ENCODE results near the gene PAEP.
"Not testable (repeated sequence)": the region's sequence is repeated elsewhere in the genome, so short reads cannot be mapped to it uniquely, and the experiment has no call there.

Gene PAEP

DNA sequence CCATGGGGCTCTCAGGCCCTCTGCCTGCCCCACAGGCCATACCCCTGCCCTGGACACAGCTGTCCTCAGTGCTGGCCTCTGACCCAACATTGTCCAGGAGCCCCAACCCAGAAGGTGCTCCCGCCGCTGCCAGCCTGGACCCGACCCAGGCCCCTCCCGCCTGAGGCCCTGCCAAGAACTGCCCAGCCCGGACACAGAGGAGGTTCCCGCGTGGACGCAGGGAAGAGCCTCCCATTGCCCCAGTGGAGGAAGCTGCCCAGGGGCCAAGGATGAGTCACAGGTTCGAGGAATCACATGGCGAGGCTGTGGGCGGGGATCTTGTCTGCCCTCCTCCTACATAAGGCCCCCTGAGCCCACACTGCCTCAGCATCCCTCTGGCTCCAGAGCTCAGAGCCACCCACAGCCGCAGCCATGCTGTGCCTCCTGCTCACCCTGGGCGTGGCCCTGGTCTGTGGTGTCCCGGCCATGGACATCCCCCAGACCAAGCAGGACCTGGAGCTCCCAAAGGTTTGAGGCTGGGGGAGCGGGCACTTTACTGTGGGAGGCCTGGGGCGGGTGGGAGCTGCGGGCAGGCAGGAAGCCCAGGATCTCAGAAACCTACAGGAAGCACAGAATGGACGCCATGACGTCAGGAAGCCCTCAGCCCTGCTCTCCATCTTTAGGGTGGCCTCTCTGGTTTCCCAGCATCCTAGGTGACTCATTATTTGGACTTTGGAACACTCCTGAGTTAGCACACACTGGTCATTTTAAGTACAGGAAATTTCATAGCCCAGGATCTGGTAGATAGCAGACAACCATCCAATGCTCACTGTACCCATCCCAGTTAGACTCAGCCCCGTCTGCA lies at the start of gene PAEP:
PAEP (plus strand) TSS at position 366 of the 844 bp plus-strand sequence.
- no peak for DNase-seq (ENCODE audit: low read depth in 3 of 3, low spot score in 1 of 3)

GRCh38 chr9:135512241-135512603 lies 49.3 kb upstream of the PAEP start:
- DNase-seq (ENCODE audit: low read depth in 3 of 3, low spot score in 1 of 3) = no peak

GRCh38 chr9:135512904-135513303 lies 48.7 kb upstream of the PAEP start:
- DNase-seq (ENCODE audit: low read depth in 3 of 3, low spot score in 1 of 3) = no peak

DNA sequence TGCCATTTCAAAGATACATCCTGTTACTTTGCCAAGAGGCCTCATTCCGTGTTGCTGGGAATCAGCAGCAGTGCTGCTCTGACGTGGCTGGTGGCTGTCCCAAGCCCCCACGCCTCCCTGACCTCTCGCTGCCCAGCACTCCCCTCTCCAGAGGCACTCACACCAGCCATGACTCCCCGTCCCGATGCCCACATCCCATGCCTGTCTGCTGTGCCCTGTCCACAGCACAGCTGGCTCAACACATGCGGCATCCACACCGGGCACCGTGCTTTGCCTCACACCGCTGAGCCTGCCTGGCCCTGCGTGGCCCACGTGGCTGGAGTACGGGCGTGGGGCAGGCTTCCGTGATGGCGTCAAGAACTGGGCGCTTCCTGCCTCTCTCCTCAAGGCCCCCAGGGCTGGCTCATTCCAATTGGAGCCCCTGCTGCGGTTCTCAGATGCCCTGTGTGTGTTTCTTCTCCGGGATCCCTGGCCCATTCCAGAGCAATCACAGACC lies 48.2 kb upstream of the PAEP start:
- no peak for DNase-seq (ENCODE audit: low read depth in 3 of 3, low spot score in 1 of 3)

DNA sequence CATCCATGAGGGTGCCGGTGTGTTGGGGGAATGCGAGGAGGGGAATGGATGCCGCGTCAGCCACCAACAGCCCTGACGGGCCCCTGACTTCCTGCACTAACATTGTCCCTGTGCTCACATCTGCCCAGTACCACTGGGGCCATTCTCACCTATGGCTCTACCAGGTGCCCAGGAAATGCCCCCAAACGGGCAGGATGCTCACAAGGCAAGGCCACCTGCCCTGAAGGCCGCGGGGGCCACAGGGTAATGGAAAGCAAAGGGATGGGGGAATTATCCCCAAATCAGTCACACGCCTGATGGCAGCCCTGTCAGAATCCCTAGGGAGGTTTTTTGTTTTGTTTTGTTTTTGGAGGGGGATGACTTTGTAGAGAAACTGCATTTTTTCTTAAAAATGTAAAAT lies 47.6 kb upstream of the PAEP start:
- not testable (repeated sequence) for DNase-seq (ENCODE audit: low read depth in 3 of 3, low spot score in 1 of 3)

DNA sequence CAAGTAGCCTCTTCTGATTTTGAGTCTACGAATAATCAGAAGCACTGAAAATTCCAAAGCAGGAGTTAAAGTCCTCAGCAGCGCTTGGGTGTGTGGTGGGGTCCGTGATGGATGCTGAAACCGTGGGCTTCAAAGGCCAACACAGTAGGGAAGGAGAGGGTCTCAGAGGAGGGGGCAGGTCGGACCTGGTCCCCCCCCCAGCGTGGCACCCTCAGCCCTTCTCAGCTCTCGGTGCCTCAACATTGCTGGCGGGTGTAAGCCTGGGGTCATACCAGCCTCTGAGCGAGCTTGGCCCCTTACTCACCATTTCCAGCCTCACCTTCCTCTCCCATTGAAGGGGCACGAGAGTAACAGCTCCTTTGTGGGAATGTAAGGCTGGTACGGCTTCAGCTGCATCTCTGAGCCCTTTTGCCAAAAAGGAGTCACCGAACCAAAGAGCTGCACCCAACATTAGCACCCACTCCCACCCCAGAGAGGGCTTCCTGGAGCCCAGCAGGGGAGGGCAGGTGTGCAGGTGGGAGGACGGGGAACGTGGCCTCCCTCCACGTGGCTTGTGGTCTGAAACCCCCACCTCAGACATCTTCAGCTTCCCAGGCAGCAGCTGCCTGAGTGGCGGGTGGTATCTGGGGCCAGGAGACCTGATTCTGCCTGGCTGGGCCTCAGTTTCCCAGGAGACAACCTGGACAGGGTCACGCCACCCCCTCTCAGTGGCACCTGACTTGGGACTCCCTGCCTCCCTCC lies 47.0 kb upstream of the PAEP start:
- DNase-seq (ENCODE audit: low read depth in 3 of 3, low spot score in 1 of 3) = no peak

DNA sequence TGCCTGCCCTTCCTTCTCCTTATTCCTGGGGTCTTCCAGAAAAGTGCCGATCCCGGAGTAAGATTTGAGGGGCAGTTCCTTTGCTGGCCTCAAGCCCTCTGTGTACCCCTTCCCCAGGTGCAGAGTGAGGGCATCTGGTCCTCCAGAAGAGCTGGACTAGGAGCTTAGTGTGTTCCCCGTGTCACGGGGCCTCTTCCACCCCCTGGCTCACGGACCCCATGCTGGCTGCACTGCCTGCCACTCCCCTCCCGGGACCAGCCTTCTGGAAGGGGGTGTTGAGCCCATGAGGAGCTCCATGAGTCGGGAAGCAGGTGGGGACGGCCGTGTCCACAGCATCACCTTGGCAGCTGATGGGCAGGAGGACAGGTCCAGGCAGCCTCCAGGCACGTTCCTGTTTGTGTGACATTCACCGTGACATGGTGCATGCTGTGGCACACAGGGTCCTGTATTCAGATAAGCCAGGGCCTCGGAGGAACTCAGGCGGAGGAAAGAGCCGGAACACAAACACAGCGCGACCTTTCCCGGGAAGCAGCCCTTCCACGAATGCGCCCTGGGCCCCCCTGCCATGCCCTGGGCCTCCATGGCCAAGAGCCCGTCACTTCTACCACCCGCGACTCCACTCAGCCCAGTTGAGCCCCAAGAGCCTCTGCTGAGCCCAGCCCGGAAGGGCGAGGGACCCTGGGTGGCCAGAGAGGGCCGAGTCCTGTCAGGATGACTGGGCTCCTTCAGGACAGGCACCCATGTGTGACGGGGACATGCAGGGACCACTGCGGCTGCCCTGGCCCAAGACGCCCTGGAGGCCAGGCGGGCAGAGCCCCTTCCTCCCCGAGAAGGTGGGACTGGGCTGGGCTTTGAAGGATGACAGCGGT lies 46.2 kb upstream of the PAEP start:
- no peak for DNase-seq (ENCODE audit: low read depth in 3 of 3, low spot score in 1 of 3)

- no peak for DNase-seq (ENCODE audit: low read depth in 3 of 3, low spot score in 1 of 3)
These were observed 45.3 kb upstream of the PAEP start for GRCh38 chr9:135516132-135516860.

DNA sequence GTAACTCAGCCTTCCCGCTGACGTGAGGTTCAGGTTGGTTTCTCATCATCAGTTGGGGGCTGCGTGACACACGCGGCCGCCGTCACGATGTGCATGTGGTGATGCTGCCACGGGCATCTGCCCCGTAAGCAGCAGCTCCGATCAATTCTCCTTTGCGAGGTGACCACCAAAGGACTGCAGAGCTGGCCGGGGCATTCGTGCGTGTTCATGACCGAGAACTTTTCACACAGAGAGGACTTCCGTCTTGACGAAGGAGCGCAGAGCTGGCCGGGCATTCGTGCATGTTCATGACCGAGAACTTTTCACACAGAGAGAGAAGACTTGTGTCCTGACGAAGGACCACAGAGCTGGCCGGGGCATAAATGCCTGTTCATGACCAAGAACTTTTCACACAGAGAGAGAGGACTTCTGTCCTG lies 44.1 kb upstream of the PAEP start:
- no peak for DNase-seq (ENCODE audit: low read depth in 3 of 3, low spot score in 1 of 3)

DNA sequence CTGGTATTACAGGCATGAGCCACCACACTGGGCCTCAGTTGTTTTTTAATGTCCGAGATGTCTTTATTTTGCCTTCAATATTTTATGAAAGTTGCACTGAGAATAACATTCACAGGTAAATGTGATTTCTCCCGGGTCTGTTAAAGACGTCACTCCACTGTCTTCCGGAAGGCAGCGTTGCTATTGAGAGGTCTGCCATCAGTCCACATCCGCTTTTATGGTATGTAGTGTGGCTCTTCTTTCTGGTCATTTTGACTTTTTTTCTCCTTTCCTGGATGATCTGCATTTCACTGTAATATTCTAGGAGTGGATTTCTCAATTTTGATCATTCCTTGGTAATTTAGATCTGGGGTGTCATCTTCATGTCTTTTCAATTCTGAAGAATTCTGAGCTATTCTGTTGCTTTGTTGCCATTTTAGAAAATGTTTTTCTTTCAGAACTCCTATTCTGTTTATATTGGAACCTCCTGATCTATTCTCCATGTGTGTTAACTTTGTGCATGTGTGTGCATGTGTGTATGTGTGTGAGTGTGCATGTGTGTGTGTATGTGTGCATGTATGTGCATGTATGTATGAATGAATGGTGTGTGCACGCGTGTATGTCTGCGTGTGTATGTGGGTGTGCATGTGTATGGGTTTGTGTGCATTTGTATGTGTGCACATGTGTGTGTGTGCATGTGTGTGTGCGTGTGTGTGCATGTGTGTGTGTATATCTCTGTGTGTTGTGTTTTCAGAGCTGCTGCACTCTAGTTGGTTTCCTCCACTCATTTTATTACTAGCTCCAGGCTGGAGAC lies 42.2 kb upstream of the PAEP start:
- no peak for DNase-seq (ENCODE audit: low read depth in 3 of 3, low spot score in 1 of 3)

DNA sequence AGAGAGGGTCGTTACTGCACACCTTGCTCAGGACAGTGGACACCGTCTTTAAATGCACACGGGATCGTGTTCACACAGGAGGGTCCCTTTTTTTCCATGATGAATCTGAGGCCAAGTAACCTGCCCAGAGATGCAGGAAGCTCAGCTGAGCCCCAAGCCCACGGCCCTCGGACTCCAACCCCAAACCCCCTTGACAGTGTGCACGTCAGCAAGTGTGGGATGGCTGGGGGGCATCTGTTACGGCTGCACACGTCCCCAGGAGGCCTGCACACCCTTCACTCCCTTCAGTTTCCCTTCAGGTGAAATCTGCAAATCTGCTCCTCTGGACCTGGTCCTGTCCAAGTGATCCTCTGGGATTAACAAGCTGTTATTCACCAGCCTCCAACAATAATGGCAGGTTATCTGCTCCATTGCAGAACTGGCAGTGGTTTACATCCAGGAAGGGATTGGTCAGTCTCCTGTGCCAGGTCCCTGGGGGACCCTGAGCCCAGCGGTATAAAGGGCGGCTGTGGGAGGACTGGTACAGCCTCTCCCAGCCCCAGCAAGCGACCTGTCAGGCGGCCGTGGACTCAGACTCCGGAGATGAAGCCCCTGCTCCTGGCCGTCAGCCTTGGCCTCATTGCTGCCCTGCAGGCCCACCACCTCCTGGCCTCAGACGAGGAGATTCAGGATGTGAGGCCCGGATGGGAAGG lies 40.5 kb upstream of the PAEP start, which contains the start of gene LCN1:
LCN1 (plus strand) TSS at position 525 of the 692 bp plus-strand sequence; CDS start at position 583, 58 bp downstream.
- no peak for DNase-seq (ENCODE audit: low read depth in 3 of 3, low spot score in 1 of 3)

DNA sequence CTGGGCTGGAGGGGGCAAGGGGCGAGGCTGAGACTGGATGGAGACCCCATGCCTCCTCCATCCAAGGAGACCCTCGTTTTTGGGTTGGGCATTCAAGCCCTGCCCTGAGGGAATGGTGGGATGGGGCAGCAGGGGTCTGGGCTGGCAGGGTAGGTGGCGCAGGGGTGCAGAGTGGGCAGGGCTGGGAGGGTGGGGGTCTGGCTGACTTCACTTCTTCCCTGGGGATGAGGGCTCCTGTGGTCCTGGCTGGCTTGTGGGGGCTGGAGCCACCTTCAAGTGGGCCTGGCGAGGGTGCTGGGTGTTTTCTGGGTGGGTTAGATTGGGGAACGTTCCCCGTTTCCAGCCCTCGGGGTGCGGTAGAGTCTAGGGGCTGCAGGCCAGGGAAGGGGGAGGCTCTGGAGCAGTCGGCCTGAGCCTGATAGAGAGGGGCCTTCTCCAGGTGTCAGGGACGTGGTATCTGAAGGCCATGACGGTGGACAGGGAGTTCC lies 39.9 kb upstream of the PAEP start:
- no peak for DNase-seq (ENCODE audit: low read depth in 3 of 3, low spot score in 1 of 3)

GRCh38 chr9:135522137-135522877 lies 39.2 kb upstream of the PAEP start:
- no peak for DNase-seq (ENCODE audit: low read depth in 3 of 3, low spot score in 1 of 3)

GRCh38 chr9:135522931-135523330 lies 38.6 kb upstream of the PAEP start:
- DNase-seq (ENCODE audit: low read depth in 3 of 3, low spot score in 1 of 3) = no peak

- no peak for DNase-seq (ENCODE audit: low read depth in 3 of 3, low spot score in 1 of 3)
These were observed 37.9 kb upstream of the PAEP start for GRCh38 chr9:135523521-135524129.

DNA sequence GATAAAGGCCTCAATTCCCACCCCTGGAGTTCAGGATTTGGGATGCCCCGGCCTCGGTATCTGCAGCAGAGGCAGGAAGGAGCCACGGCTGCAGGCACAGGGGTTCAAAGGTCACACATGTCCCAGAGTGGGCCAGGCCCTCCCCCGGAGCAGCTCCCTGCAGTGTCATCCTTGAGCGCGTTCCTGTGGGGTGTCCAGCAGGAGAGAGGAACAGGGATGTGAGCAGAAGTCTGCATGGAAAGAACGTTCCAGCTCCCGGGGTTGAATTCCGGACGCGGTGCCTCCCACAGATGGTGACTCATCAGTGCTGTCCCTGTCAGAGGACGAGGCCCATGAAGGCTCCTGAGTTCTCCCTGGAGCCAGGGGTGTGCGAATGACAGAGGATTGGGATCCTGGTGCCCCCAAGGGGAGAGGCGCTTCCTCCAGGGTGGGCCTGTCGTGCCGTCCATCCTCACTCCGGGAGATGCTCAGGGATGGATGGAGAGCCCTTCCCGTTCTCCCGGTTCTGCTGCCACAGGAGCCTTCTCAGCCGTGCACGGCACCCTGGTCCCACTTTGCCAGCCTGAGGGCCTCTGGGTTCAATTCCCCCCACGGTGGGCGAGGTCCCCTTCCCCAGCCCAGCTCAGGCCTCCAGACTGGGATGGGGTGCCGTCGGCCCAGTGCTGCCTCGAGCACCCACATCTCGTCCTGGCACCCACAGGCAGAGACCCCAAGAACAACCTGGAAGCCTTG lies 37.3 kb upstream of the PAEP start:
- no peak for DNase-seq (ENCODE audit: low read depth in 3 of 3, low spot score in 1 of 3)
